Left cardiac atrium (tissue), 4 donors: Measurements from ENCODE around the gene CIROP. TPM values are rescaled to one million over a fixed set of nuclear protein-coding genes. Genes with fewer than 3 reads are reported as not detected.
"Not testable (repeated sequence)": the region's sequence is repeated elsewhere in the genome, so short reads cannot be mapped to it uniquely, and the experiment has no call there.

Experiments
- ATAC-seq, 2 donors: fragments of 200-7000 bp; cut with Tn5 transposase; one replicate each; pipeline ENCODE4 v1.9.1; 2020; ENCODE audit warnings: mild to moderate bottlenecking in 2 of 2, moderate library complexity in 2 of 2
- DNase-seq: peaks from one replicate; pipeline ENCODE4 v3.0.0-alpha.2; 2020
- intact Hi-C, 2 donors: fragments of 100-400 bp; cut with DNase I; formaldehyde crosslinking; loops; one replicate each; pipeline versions ENCODE4 v1.14.1 to v1.15.1; 2022 to 2023
- total RNA-seq, 2 donors: library from RNA; stranded (reverse); fragmentation: NEBNext Ultra II Directional; extraction: Animal tissue kit (Norgen Biotek cat#: 25700); gene quantifications; one replicate each; pipeline ENCODE4 v1.2.1, GENCODE V29; 2021
- donor health status: DM: no; HTN: yes; CAD: no.
- donor health status: DM: no; HTN: yes; CAD: no; lungs with severe emphysema.
- donor health status: DM: yes; HTN: yes; CAD: no.
- donor health status: Dilated cardiomyopathy.

Gene CIROP
- total RNA-seq, 2 donors from 2014 or later: not detected

DNA sequence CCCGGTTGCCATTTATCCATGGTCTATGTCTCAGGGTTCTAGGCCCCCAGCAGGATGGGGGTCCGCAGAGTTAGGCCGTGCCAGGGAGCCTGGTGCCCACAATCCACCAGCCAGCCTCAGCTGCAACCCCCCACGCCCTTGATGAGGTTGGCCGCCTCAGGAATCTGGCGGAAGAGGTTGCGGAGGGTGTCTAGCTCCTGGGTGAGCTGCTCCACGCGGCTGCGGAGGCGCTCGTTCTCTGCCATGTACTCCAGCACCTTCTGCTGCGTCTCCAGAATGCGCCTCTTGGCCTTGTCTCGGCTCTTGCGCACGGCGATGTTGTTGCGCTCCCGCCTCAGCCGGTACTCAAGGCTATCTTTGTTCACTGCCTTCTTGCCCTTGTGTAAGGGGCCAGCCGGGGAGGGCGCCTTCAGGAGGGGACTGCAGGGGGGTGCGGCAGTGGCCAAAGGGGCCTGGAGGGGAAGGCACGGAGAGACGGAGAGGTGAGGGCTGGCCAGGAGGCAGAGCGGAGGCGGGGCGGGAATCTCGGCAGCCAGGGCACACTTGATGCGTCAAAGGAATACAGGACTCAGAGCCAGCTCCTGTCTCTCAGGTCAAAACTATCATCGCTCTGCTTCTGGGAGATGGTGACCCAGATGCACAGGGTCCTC, 12.7 kb upstream of the CIROP start:
- ATAC-seq (no peak), DNase-seq (no peak)
- intact Hi-C loops: no loop called here

DNA sequence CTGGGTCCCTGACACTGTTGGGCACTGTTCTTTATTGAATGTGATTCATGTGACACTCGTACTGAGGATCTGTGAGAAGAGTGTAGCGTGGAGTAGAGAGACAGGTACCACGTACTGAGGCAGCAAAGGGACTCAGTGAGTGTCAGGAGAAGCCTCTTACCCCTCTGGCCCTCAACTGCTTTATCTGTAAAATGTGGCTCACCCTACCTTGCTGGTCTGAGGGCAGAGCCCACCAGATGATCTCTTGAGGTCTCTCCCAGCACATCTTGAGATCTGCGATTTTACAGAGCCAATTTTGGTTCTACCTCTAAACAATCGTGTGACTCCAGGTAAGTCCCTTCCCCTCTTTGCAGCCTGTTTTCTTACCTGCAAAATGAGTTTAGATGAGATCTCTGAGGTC, 11.1 kb upstream of the CIROP start:
- ATAC-seq (no peak), DNase-seq (no peak)
- intact Hi-C loops: no loop called here

DNA sequence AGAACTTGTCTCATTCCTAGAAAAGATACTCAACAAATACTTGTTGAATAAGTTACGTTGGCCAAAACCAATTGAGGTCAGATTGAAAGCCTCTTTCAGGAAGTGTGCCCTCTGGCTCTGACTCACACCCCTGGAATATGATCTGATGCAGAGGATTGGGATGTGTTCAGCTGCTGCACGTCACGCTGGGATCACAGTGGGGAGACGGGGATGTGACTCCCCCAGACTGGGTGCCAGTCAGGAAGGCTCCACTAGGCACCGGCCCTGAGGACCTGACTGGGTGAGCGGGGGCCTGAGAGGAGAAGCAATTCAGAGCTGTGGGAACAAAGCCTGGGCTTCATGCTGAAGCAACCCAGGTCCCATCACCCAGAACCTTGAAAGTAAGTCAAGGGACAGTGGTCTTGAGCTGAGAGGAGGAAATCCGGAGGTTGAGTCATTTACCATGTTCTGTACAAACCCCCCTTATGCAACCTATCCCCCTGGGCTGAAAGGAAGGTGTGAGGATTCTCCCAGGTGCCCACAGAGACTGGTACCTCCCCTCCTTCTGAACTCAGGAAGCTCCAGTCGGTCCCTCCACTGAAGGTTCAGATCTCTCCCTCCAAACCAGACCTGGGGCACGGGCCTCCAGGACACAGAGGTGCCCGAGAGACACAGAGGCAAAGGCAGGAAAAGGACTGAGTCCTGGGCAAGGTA, 10.4 kb upstream of the CIROP start:
- no peak for DNase-seq
- peak; percentile 19 to 76 for ATAC-seq
- intact Hi-C loops: no loop called here

DNA sequence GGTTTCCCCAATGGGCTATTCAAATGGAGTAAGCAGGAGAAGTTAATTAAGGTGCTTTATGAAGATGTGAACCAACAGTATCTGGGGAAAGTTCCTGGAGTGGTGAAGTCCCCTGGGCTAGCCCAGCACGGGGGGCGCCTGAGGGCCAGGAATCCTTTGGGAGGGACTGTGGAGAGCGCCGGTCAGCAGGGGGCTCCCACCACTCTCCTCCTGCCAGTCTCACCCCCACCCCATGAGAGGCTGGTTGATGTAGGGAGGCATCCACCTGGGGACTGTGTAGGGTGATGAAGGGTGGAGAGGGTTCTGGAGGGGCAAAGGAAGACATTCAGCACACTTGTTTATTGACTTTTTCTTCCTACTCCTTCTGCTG, 9.9 kb upstream of the CIROP start:
- intact Hi-C loops: loop anchor here in 1 of 2 donors (5.0 kb wide), 1 partner anchor 443 kb away; the partner anchor contains the start of gene THTPA
- ATAC-seq: peak in 1 of 2 donors; percentile 3
- no peak for DNase-seq

DNA sequence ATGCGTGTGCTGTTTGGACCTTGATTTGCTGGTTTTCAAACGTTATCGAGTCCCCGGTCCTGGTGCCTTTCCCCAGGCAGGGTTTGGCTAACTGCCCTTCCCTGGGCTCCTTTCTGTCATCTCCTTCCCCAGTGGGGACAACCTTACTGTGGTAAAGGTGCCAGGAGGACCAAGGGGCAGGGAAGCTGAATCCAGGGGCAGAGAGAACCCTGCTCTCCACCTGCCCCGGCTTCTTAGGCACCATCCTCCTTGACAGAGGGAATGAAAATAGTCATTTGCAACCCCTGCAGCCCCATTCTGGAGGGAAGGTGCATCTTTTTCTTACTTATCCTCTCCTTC, 9.3 kb upstream of the CIROP start:
- intact Hi-C loops: loop anchor here in 1 of 2 donors (5.0 kb wide), 1 partner anchor 443 kb away; the partner anchor contains the start of gene THTPA
- DNase-seq (no peak), ATAC-seq (no peak)

DNA sequence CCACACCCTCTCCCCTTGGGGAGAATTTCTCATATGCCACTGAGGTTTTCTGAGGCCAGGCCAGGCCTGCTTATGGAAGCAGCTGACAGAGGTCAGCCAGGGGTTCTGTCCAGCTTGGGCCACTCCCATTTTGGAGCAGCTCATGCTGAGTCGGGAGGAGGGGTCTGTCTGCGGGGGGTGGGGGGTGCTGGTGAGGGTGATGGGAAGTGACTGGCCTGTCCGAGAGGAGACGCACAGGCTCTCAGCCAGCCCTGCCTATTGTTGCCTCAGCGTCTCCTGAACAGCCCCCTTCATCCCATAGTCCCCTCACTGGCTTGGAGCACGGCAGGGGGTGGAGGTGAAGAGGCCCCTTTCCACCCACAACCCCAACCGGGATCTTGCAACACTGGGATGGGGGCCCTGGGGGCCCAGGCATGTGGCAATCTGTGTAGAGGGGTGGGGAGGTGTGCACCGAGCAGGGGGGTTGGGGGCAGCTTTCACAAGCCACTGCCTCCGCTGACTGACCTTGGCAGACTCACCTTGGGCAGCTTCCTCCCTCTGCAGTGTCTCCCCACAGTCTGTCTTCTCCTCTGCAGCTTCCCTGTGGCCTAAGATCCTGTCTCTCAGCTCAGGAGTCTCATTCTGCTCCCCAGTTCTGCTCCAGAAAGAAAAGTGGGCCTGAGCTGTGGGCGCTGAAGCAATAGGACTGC, 8.8 kb upstream of the CIROP start:
- DNase-seq (no peak), ATAC-seq (peak; percentile 14 to 38)
- intact Hi-C loops: loop anchor here in 1 of 2 donors (5.0 kb wide), 1 partner anchor 444 kb away; the partner anchor contains the start of gene THTPA

DNA sequence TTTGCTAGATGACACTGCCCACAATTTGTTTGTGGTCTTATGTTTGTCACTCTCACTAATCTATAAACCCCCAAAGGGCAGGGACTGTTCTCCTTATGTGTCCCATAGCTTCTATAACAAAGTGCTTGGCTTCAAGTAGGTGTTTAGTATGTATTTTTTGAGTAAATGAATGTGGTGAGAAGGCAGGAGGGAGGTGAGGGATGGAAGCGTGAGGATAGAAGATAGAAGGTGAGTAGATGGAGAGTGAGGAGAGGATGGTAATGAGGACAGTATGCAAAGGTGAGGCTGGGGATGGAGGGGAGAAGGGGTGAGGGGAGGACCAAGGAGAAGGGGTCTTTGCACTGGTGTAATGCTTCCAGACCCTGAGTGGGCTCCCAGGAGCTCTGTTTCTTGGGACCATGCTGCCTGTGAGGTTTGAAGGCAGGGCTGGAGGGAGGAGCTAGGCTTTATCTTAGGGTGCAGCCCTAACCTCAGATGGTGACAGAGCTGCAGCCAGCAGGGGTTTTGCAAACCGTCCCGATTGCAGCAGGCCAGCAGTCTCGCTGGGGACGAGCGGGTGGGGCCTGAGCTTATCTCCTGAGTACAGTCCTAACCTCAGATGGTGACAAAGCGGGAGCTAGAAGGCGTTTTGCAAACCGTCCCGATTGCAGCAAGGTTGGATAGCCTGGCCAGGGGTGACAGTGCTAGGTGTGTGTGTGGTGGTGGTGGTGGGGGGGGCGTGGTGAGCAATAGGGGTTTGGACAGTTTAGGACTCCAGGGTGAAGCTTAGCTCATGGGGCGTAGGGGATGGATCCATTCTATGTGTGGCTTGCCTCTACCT, 7.8 kb upstream of the CIROP start:
- intact Hi-C loops: loop anchor here in 1 of 2 donors (5.0 kb wide), 1 partner anchor 445 kb away; the partner anchor contains the start of gene THTPA
- ATAC-seq (peak; percentile 30 to 60), DNase-seq (peak; percentile 48)

DNA sequence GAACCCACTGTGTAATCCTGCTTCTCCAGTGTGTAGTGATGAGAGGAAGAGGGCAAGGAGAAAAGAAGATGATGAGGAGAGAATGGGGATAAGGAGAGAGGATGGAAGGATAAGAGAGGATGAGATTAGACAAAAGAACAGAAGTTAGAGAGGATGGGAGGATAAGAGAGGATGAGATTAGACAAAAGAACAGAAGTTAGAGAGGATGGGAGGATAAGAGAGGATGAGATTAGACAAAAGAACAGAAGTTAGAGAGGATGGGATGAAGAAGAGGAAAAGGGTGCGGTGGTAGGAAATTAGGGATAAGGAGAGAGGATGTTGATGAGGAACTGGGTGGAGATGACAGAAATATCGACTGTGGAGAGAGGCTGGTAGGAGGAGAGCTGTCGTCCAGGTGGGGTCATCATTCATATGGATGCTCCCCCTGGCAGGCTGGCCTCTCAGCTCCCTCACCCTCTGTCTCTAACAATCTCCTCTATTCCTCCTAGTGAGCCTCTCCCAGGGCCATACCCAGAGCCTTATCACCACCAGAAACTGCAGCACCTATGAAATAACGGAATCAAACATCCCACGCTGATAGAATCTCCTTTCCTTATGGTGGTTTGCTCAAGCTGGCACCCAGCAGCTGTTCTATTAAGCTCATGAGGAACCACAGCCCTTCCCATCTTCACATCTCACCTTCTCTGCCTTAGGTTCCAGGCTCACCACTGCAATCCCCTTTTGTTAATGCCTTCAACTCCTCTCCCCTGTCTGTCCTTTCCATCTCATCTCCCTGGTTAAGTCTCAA, 6.0 kb upstream of the CIROP start:
- intact Hi-C loops: loop anchor here in 1 of 2 donors (5.0 kb wide), 1 partner anchor 447 kb away; the partner anchor contains the start of gene THTPA
- no peak for DNase-seq
- ATAC-seq: no peak

DNA sequence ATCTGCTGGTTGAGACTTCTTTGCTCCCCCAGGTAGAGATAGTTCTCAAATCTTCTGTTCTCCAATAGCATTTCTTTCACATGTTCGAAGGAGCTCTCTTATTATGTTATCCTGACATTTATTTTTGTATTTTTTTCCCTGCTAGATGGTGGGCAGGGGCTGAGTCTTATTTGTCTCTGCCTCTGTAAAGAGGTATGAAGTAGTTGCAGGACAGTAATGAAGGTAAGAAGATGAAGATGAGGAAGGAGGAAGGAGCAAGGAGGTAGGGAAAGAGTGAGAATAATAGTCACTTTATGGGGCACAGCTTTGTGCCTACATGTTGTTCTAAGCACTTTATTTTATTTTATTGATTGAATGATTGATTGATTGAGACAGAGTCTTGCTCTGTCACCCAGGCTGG, 5.0 kb upstream of the CIROP start:
- no peak for ATAC-seq
- intact Hi-C loops: loop anchor here in 1 of 2 donors (5.0 kb wide), 1 partner anchor 448 kb away; the partner anchor contains the start of gene THTPA
- DNase-seq: no peak

DNA sequence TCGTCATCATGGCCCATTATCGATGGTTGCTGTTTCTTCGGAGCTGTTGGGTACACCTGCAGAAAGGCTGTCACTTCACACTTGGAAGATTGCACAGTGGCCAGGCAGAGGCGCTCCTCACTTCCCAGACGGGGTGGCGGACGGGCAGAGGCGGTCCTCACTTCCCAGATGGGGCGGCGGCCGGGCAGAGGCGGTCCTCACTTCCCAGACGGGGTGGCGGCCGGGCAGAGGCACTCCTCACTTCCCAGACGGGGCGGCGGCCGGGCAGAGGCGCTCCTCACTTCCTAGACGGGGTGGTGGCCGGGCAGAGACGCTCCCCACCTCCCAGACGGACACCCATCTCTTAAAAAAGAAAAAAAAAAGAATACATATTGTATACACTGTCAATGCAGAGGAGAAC, 3.4 kb upstream of the CIROP start:
- intact Hi-C loops, DNase-seq, ATAC-seq: not testable (repeated sequence)

DNA sequence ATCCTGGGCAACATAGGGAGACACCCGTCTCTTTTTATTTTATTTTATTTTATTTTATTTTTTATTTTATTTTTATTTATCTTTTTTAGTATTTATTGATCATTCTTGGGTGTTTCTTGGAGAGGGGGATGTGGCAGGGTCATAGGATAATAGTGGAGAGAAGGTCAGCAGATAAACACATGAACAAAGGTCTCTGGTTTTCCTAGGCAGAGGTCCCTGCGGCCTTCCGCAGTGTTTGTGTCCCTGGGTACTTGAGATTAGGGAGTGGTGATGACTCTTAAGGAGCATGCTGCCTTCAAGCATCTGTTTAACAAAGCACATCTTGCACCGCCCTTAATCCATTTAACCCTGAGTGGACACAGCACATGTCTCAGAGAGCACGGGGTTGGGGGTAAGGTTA, 2.8 kb upstream of the CIROP start:
- DNase-seq, intact Hi-C loops, ATAC-seq: not testable (repeated sequence)

DNA sequence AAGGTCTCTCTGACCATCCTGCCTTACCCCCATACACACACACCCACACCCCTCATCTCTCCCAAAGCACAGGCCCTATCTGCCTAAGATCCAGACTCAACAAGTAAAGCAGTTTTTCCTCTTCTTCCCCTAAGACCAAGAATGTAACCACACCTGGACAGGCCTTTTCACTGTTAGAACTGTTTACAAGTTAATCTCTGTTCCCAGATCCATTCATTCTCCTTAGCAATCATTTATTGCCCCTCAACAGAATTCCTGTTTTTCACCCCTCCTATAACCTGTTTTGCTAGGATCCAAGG, 1.9 kb upstream of the CIROP start:
- intact Hi-C loops: no loop called here
- DNase-seq: no peak

DNA sequence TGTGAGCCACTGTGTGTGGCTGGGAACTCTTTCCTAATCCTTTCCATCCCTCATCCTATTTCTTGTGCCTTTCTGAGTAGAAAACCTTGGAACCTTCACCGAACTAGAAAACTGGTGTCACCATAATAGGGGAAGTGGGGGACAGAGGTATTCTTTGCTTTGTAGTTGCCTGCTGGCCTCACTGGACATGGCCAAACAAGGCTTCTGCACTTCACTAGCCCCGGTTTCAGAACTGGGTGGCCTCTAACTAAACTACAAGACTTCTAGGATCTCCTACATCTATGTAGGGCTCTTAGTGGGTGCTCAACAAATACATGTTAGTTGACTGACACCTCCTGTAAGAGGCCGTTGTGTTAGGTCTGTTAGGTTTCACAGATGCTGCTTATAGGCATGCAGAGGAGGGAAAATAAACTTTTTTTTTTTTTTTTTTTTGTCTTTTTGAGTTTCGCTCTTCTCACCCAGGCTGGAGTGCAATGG, 597 bp upstream of the CIROP start:
- DNase-seq: no peak
- intact Hi-C loops: no loop called here

More for the DNA sequence above, 1.9 kb upstream of the CIROP start:
- ATAC-seq: no peak

DNA sequence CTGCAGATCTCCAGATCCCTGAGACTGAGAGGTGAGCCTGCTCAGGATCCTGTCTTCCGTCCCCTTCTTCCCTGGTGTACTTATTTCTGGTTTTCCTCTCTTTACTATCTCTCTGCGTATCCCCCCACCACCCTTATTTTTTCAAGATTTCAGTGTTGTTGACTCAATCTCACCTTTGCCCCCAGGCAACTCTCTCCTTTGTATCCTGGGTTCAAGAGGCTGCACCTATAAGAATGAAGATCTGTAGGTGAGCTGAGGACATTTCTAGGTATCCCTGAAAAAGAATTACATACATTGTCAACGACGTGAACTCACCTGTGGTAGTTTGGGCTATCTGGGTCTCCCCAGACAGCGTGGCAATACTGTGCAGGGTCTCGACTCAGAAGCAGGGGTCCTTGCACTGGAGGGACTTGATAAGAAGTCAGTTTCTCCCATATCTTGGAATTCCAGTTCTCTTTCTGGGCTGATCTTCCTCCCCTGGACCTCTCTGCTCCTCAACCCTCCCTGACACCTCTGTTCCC, 659 bp downstream of the CIROP start:
- intact Hi-C loops: no loop called here
- no peak for DNase-seq
- ATAC-seq: no peak

More for the DNA sequence above, 597 bp upstream of the CIROP start:
- no peak for ATAC-seq

DNA sequence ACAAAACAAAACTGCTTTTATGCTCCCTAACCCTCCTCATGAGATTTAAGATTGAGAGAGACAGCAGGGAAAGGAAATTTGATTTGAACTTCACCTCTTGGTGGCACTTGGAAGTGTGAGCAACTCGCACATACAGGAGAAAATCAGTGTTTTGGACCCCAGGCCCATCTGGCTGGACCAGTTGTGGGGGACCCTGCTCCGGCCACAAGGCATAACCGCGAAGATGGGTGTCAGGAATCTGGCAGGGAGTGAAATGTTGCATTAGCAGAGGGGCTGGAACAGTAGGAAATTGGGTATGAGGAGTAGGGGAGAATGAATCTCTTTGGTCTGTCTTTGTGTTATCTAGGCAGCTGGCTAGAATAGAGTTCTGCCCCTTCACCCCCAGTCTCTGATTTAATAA, 1.2 kb downstream of the CIROP start:
- ATAC-seq (no peak), DNase-seq (no peak)
- intact Hi-C loops: no loop called here

DNA sequence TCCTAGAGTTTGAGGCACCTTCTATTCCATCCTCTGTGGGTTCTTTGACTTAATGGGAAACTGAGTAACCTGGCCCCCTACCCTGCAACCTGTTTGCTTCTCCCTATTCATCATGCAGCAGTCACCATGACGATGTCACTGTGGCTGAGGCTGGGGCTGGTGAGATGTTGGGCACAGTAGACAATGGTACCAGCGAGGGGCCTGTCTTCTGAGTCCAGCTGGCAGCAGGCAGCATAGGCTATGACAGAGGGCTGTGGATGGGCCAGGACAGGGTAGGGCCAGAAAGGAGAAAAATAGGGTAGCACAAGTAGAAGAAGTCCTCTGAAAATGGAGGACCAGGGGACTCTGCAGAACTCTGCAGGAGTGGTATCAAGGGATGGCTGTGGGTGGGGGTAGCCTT, 2.0 kb downstream of the CIROP start:
- intact Hi-C loops: no loop called here
- no peak for ATAC-seq
- no peak for DNase-seq

DNA sequence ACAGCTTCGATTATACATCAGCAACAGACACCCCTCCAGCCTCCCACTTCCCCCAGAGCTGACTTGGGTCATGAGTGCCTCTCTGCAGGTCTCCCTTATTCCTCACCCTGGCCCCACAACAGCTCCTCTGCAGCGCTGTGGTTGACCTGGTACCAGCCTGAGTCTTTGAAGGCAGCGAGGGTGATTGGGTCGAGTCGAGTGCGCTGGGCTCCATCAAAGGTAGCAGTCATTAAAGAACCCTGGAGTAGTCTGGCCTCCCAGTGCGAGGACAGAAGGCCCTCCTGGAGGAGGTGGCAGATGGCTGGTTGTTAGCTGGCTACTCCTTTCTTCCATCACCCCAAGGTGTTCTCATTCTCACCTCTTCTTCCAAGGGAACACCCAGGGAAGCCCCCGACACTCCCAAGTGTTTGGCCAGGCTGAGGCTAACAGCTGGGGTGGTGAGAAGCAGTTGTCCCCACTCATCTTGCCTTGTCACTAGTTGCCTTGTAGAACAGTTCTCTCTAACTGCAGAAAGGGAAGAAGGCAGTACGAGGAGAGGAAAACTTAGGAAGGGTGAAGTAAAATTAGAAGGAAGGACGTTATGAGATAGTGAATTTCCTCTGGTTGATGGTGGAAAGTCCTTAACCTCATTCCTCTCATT, 2.7 kb downstream of the CIROP start:
- DNase-seq: no peak
- intact Hi-C loops: no loop called here
- no peak for ATAC-seq
